Spleen (tissue), 11 donors: Measurements from ENCODE around the gene MAPK8IP3. TPM values are rescaled to one million over a fixed set of nuclear protein-coding genes. Genes with fewer than 3 reads are reported as not detected.
A peak's percentile ranks its signal among the peaks of the same experiment; 100 is the strongest.

Experiments used
- DNase-seq: peaks from one replicate; pipeline ENCODE4 v3.0.0-alpha.2; 2020
- H3K27ac ChIP-seq, 8 donors: fragments of 200-600 bp; sonication (generic) in 7 of 8; 1 replicate in 4 of 8; 2 replicates in 4 of 8; pipeline versions ENCODE4 v1.5.0 to v1.8.0; 2016 to 2021; ENCODE audit warnings: inconsistent platforms in 4 of 8, mild to moderate bottlenecking in 4 of 8, moderate library complexity in 1 of 8
- H3K27me3 ChIP-seq, 7 donors: fragments of 200-600 bp; sonication (generic) in 6 of 7; replicated peaks in 1 of 7; 1 replicate in 4 of 7; 2 replicates in 3 of 7; pipeline versions ENCODE4 v1.5.0 to v1.8.0; 2016 to 2021; ENCODE audit warnings: inconsistent platforms in 3 of 7, mild to moderate bottlenecking in 1 of 7
- H3K36me3 ChIP-seq, 6 donors: fragments of 200-600 bp; sonication (generic) in 5 of 6; 1 replicate in 4 of 6; 2 replicates in 2 of 6; pipeline versions ENCODE4 v1.5.0 to v1.8.0; 2016 to 2021; ENCODE audit warnings: inconsistent platforms in 2 of 6
- H3K4me1 ChIP-seq, 6 donors: fragments of 200-600 bp; sonication (generic) in 5 of 6; 1 replicate in 3 of 6; 2 replicates in 3 of 6; pipeline versions ENCODE4 v1.5.0 to v1.8.0; 2016 to 2021; ENCODE audit warnings: inconsistent platforms in 3 of 6
- H3K4me3 ChIP-seq, 8 donors: fragments of 200-600 bp; sonication (generic) in 7 of 8; 1 replicate in 4 of 8; 2 replicates in 4 of 8; pipeline versions ENCODE4 v1.5.0 to v1.8.0; 2016 to 2021; ENCODE audit warnings: inconsistent platforms in 4 of 8, mild to moderate bottlenecking in 4 of 8, moderate library complexity in 2 of 8
- H3K9me3 ChIP-seq, 8 donors: fragments of 200-600 bp; sonication (generic) in 7 of 8; 1 replicate in 4 of 8; 2 replicates in 4 of 8; pipeline versions ENCODE4 v1.5.0 to v1.8.0; 2016 to 2021; ENCODE audit warnings: inconsistent platforms in 4 of 8
- CTCF ChIP-seq, 11 experiments: fragments of 200-600 bp in 7 of 11; fragments of 450-650 bp in 4 of 11; sonication (generic) in 4 of 11; IDR thresholded peaks in 8 of 11; conservative IDR thresholded peaks in 3 of 11; 1 replicate in 7 of 11; 2 replicates in 4 of 11; pipeline versions ENCODE4 v1.4.0 to v1.8.0; 2016 to 2021; ENCODE audit warnings: antibody characterized with exemption in 11 of 11, inconsistent platforms in 4 of 11, mild to moderate bottlenecking in 1 of 11
- POLR2A ChIP-seq, 3 donors: fragments of 450-650 bp; IDR thresholded peaks; one replicate each; pipeline ENCODE4 v1.5.1; 2017; ENCODE audit warnings: antibody characterized with exemption in 3 of 3, mild to moderate bottlenecking in 1 of 3
- POLR2AphosphoS5 ChIP-seq, 3 donors: sonication (generic); formaldehyde crosslinking; IDR thresholded peaks; one replicate each; pipeline ENCODE4 v1.5.1; 2017; ENCODE audit warnings: antibody characterized with exemption in 3 of 3
- WGBS, 5 donors: extraction: QIAGEN DNeasy Blood & Tissue Kit in 3 of 5; methylation state at CpG; one replicate each; pipeline versions ENCODE4 v1.1.5 to v1.1.7; 2013 to 2018; 5-methylcytosine and 5-hydroxymethylcytosine counted together
- intact Hi-C: fragments of 100-400 bp; cut with DNase I; formaldehyde crosslinking; loops from one replicate; pipeline ENCODE4 v1.15.0; 2023; ENCODE audit warnings: low total_unique reads
- polyA plus RNA-seq, 3 donors: library from polyadenylated mRNA; stranded (reverse); fragments of 200-250 nt; gene quantifications; one replicate each; pipeline ENCODE4 v1.2.1, GENCODE V29; 2013
- total RNA-seq, 7 donors: library from RNA; depleted of rRNA in 3 of 7; stranded (reverse); fragments of >200 nt in 3 of 7; fragmentation: NEBNext Ultra II Directional in 4 of 7; extraction: Animal tissue kit (Norgen Biotek cat#: 25700) in 4 of 7; gene quantifications; one replicate each; pipeline versions ENCODE4 v1.1.0 to v1.2.1, GENCODE V29; 2016 to 2021
- donor health status: healthy with polysubstance abuse.
- donor health status: DM: no; HTN: no; CAD: no; lungs with moderate emphysema.
- donor health status: DM: no; HTN: no; CAD: no.
- donor health status: Bipolar disorder and iron deficiency.
- donor health status: healthy.
- donor health status: DM: no; HTN: no; CAD: no.
- donor health status: DM: yes; HTN: yes; CAD: no.

Gene MAPK8IP3
- total and polyA plus RNA-seq, 10 donors, result 27.2 to 134 (median 114) TPM

GRCh38 chr16:1724491-1724890 lies 18.5 kb downstream of the MAPK8IP3 start:
- 91 to 95% (median 93%) methylated on average over 12 of the region's 12 CpGs for WGBS, 5 donors
- Histone ChIP-seq H3K9me3 (no peaks in the 10 kb centered on the region), H3K27ac (no peak overlapping the region), H3K4me1 (peaks cover 17 to 74% (median 51%) of the 10 kb centered on the region in 6 donors), H3K36me3 (peaks cover 0 to 54% (median 34%) of the 10 kb centered on the region in 6 donors), H3K27me3 (no peaks in the 10 kb centered on the region), H3K4me3 (no peak overlapping the region)
- no peak for DNase-seq
- no peak for TF ChIP-seq POLR2AphosphoS5 (IDR thresholded peaks at IDR 0.05)
- TF ChIP-seq POLR2A (IDR thresholded peaks at IDR 0.05), result no peak
- TF ChIP-seq CTCF (IDR thresholded peaks at IDR 0.05 in 8 of 11, conservative IDR thresholded peaks at IDR 0.05 in 3 of 11), result no peak
- intact Hi-C loops, result no loop called here

- no peak overlapping the region for H3K4me3 ChIP-seq
- peaks cover 0 to 78% (median 49%) of the 10 kb centered on the region in 6 donors for H3K36me3 ChIP-seq
- H3K27ac ChIP-seq, result no peak overlapping the region
- intact Hi-C loops, result no loop called here
- H3K9me3 ChIP-seq, result no peaks in the 10 kb centered on the region
- H3K27me3 ChIP-seq, result no peaks in the 10 kb centered on the region
- peaks cover 15 to 60% (median 29%) of the 10 kb centered on the region in 6 donors for H3K4me1 ChIP-seq
- no peak for DNase-seq
- WGBS, 5 donors, result 94 to 97% (median 96%) methylated on average over 31 to 32 of the region's 32 CpGs
- TF ChIP-seq POLR2A (IDR thresholded peaks at IDR 0.05) (no peak), POLR2AphosphoS5 (IDR thresholded peaks at IDR 0.05) (peak in 1 of 3 donors; percentile 17)
These were observed 20.9 kb downstream of the MAPK8IP3 start for GRCh38 chr16:1726661-1727502.

- no peak for DNase-seq
- intact Hi-C loops, result no loop called here
- TF ChIP-seq POLR2A (IDR thresholded peaks at IDR 0.05) (no peak), POLR2AphosphoS5 (IDR thresholded peaks at IDR 0.05) (peak in 1 of 3 donors; percentile 25), CTCF (IDR thresholded peaks at IDR 0.05 in 8 of 11, conservative IDR thresholded peaks at IDR 0.05 in 3 of 11) (no peak)
- Histone ChIP-seq H3K36me3 (peaks cover 0 to 89% (median 60%) of the 10 kb centered on the region in 6 donors), H3K27me3 (no peaks in the 10 kb centered on the region), H3K27ac (no peak overlapping the region), H3K4me1 (peaks cover 4 to 49% (median 18%) of the 10 kb centered on the region in 6 donors), H3K9me3 (no peaks in the 10 kb centered on the region), H3K4me3 (no peak overlapping the region)
- 76 to 95% (median 93%) methylated on average over 9 to 37 of the region's 37 CpGs for WGBS, 5 donors
These were observed 21.9 kb downstream of the MAPK8IP3 start for GRCh38 chr16:1727651-1728624.

GRCh38 chr16:1729026-1729425 lies 23.0 kb downstream of the MAPK8IP3 start:
- Histone ChIP-seq H3K36me3 (peaks cover 0 to 99% (median 71%) of the 10 kb centered on the region in 6 donors), H3K9me3 (no peaks in the 10 kb centered on the region), H3K4me1 (peaks cover 0 to 39% (median 8%) of the 10 kb centered on the region in 6 donors), H3K27me3 (no peaks in the 10 kb centered on the region), H3K27ac (no peak overlapping the region), H3K4me3 (no peak overlapping the region)
- intact Hi-C loops, result no loop called here
- no peak for DNase-seq
- no peak for TF ChIP-seq CTCF (IDR thresholded peaks at IDR 0.05 in 8 of 11, conservative IDR thresholded peaks at IDR 0.05 in 3 of 11)
- no peak for TF ChIP-seq POLR2A (IDR thresholded peaks at IDR 0.05)
- TF ChIP-seq POLR2AphosphoS5 (IDR thresholded peaks at IDR 0.05), result peak in 1 of 3 donors; percentile 23
- WGBS, 5 donors, result 94 to 98% (median 95%) methylated on average over 14 to 18 of the region's 18 CpGs
